WTC11 (cell line): ENCODE measurements around the gene NPTX1.

Experiments used
- ATF2 ChIP-seq: sonication (generic); formaldehyde crosslinking; IDR thresholded peaks from 2 replicates; pipeline ENCODE4 v1.8.1; 2022; ENCODE audit warnings: low read depth, missing genetic modification reagents, borderline replicate concordance
- CREM ChIP-seq: sonication (generic); formaldehyde crosslinking; IDR thresholded peaks from 2 replicates; pipeline ENCODE4 v1.8.1; 2022; ENCODE audit warnings: mild to moderate bottlenecking, missing genetic modification reagents, moderate library complexity
- CTCF ChIP-seq: fragments of 200-600 bp; IDR thresholded peaks from 2 replicates; pipeline ENCODE4 v1.8.0; 2022; ENCODE audit warnings: antibody characterized with exemption
- E2F1 ChIP-seq: sonication (generic); formaldehyde crosslinking; IDR thresholded peaks from 2 replicates; pipeline ENCODE4 v1.8.0; 2022; ENCODE audit warnings: mild to moderate bottlenecking, missing genetic modification reagents
- ELF4 ChIP-seq: sonication (generic); formaldehyde crosslinking; IDR thresholded peaks from 2 replicates; pipeline ENCODE4 v1.8.1; 2022; ENCODE audit warnings: low read depth, mild to moderate bottlenecking, moderate library complexity, missing genetic modification reagents
- JUN ChIP-seq: sonication (generic); formaldehyde crosslinking; IDR thresholded peaks from 2 replicates; pipeline ENCODE4 v1.8.0; 2023; ENCODE audit warnings: mild to moderate bottlenecking, missing genetic modification reagents
- NFYB ChIP-seq: sonication (generic); formaldehyde crosslinking; conservative IDR thresholded peaks from 2 replicates; pipeline ENCODE4 v1.8.0; 2022; ENCODE audit warnings: low read depth, missing genetic modification reagents
- RELA ChIP-seq: sonication (generic); formaldehyde crosslinking; IDR thresholded peaks from 2 replicates; pipeline ENCODE4 v1.8.1; 2022; ENCODE audit warnings: missing genetic modification reagents, mild to moderate bottlenecking, borderline replicate concordance
- SMAD3 ChIP-seq: sonication (generic); formaldehyde crosslinking; IDR thresholded peaks from 2 replicates; pipeline ENCODE4 v1.8.0; 2022; ENCODE audit warnings: missing genetic modification reagents, mild to moderate bottlenecking, borderline replicate concordance
- ZNF138 ChIP-seq: sonication (generic); formaldehyde crosslinking; conservative IDR thresholded peaks from 2 replicates; pipeline ENCODE4 v1.8.1; 2022; ENCODE audit warnings: mild to moderate bottlenecking, moderate library complexity, missing genetic modification reagents
- ZNF263 ChIP-seq: sonication (generic); formaldehyde crosslinking; IDR thresholded peaks from 2 replicates; pipeline ENCODE4 v1.8.1; 2022; ENCODE audit warnings: low read depth, mild to moderate bottlenecking, moderate library complexity, missing genetic modification reagents

- TF ChIP-seq CTCF (no peak), JUN (no peak), NFYB (CRISPR knock-in tag) (no peak), CREM (CRISPR knock-in tag) (no peak), ZNF263 (CRISPR knock-in tag) (no peak), E2F1 (CRISPR knock-in tag) (no peak), ATF2 (CRISPR knock-in tag) (no peak), SMAD3 (CRISPR knock-in tag) (no peak), ELF4 (CRISPR knock-in tag) (no peak), RELA (CRISPR knock-in tag) (no peak), ZNF138 (no peak)
These were observed 12.5 kb downstream of the NPTX1 start for GRCh38 chr17:80463784-80464400.
